Activated T-cell treated with anti-CD3 and anti-CD28 coated beads for 4 hours (primary cell): ENCODE measurements around the gene ZG16B.

ENCODE experiments used
- DNase-seq: peaks from one replicate; pipeline ENCODE4 v3.0.0-alpha.2; 2020

ZG16B gene

DNA sequence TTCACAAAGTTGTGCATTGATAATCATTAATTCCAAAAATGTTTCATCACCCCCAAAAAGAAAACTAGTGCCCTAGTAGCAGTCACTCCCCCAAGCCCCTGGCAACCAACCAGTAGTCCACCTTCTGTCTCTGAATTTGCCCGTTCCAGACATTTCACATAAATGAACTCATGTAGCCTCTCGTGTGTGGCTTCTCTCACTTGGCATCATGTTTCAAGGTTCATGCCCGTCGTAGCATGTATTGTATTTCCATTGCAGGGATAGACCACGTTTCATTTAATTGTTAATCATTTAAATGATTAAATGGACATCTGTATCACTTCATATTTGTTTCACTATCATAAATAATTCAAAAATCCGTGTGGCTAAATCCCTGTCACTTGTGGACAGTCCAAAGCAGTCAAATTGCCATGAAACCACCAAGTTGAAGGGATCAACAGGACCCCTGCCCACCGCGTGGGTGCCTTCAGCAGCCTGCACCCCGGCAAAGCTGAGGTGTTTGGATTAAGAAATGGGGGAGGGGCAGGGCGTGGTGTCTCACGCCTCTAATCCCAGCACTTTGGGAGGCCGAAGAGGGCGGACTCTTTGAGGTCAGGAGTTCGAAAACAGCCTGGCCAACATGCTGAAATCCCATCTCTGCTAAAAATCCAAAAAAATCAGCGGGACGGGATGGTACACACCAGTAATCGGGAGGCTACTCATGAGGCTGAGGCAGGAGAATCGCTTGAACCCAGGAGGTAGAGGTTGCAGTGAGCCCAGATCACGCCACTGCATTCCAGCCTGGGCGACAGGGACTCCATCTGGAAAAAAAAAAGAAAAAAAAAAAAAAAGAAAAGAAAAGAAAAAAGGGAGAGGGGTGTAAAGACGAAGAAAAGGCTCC is 44.2 kb downstream of the ZG16B start:
- DNase-seq, result no peak

DNA sequence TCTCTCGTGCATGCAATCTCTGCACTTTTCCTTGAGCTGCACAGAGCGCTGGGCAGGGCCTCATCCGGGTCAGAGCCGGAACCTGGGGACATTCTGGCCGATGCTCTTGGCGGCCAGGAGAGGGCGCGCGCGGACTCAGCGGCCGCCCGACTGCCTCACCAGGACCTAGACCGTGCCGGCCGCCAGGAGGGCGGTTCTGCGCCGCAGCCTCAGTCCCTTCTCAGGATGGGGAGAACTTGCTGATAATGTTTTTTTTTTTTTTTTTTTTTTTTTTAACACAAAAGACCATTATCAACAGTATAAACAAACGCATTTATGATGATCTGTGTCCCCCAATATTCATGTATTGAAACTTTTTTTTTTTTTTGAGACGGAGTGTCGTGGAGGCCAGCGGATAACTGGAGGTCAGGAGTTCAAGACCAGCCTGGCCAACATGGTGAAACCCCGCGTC is 44.8 kb downstream of the ZG16B start:
- peak; percentile 40 for DNase-seq

DNA sequence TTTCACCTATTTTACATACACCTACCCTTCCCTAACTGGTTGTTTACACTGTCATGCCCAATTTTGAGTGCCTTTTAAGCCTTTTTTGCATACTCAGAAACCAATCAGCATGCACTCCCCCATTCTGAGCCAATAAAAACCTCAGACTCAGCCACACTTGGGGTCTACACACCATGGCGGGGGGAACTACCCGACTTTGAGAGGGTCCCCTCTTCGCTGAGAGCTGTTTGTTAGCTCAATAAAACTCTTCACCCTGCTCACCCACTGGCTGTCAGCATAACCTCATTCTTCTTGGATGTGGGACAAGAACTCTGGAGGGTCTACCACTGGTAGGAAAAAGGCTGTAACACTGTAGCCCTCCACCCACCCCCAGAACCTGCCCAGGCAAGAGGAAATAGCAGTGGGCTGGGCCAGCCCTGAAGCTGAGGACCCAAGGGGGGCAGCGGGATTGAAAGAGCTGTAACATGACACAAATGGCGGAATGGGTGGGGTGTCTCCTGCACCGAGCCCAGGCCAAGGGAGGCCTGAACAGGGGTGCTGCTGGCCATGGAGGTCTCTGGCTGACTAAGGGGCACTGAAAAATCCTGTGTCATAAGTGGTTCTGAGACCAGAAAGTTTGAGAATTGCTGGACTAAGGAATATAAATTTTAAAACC is 49.9 kb downstream of the ZG16B start:
- DNase-seq, result no peak
